Tibial artery (tissue), 4 donors: ENCODE measurements around the gene ANAPC7.
"Not testable (repeated sequence)": the region's sequence is repeated elsewhere in the genome, so short reads cannot be mapped to it uniquely, and the experiment has no call there.

ENCODE experiments used
- DNase-seq, 2 donors: peaks; one replicate each; pipeline ENCODE4 v3.0.0-alpha.2; 2019
- H3K27ac ChIP-seq, 2 donors: fragments of 200-600 bp; sonication (generic) in 1 of 2; 1 replicate in 1 of 2; 2 replicates in 1 of 2; pipeline ENCODE4 v1.5.1; 2018 to 2019; ENCODE audit warnings: mild to moderate bottlenecking in 1 of 2
- H3K27me3 ChIP-seq, 2 donors: fragments of 200-600 bp; sonication (generic) in 1 of 2; one replicate each; pipeline versions ENCODE4 v1.5.1 to v1.6.0; 2016 to 2019
- H3K36me3 ChIP-seq, 3 donors: fragments of 200-600 bp; sonication (generic) in 2 of 3; one replicate each; pipeline ENCODE4 v1.5.1; 2016 to 2019; ENCODE audit warnings: mild to moderate bottlenecking in 2 of 3
- H3K4me1 ChIP-seq, 4 donors: fragments of 200-600 bp; sonication (generic) in 2 of 4; 1 replicate in 3 of 4; 2 replicates in 1 of 4; pipeline ENCODE4 v1.5.1; 2016 to 2019
- H3K4me3 ChIP-seq, 2 donors: fragments of 200-600 bp; sonication (generic) in 1 of 2; 1 replicate in 1 of 2; 2 replicates in 1 of 2; pipeline ENCODE4 v1.5.1; 2018 to 2019; ENCODE audit warnings: mild to moderate bottlenecking in 2 of 2
- H3K9me3 ChIP-seq, 3 donors: fragments of 200-600 bp; sonication (generic) in 1 of 3; one replicate each; pipeline ENCODE4 v1.5.1; 2016 to 2019
- intact Hi-C: fragments of 100-400 bp; cut with DNase I; formaldehyde crosslinking; loops from one replicate; pipeline ENCODE4 v1.15.0; 2023; ENCODE audit warnings: low total_unique reads
- TF ChIP-seq, protein P1 (sequence below), 2 experiments: fragments of 200-600 bp in 1 of 2; fragments of 450-650 bp in 1 of 2; IDR thresholded peaks; one replicate each; pipeline ENCODE4 v1.5.1; 2017 to 2019; ENCODE audit warnings: antibody characterized with exemption in 2 of 2, mild to moderate bottlenecking in 1 of 2, moderate library complexity in 1 of 2

The ANAPC7 gene

DNA sequence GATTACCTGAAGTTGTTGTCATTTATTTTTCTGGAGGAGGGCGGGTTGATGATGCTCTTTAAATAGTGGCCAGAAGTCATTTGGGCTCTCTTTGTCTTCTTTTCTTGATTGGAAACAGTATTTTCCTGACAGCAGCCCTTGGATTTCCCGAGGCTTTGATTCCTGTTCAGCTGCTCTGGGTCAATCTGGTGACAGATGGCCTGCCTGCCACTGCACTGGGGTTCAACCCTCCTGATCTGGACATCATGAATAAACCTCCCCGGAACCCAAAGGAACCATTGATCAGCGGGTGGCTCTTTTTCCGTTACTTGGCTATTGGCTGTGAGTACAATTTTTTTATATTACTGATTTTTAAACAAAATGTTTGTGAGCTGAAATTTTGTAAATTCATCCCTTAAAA lies 60.4 kb downstream of the ANAPC7 start:
- Histone ChIP-seq H3K27ac (no peak overlapping the region), H3K36me3 (peaks cover 98 to 100% (median 100%) of the 10 kb centered on the region in 3 donors), H3K27me3 (no peaks in the 10 kb centered on the region), H3K4me1 (no peaks in the 10 kb centered on the region), H3K9me3 (no peaks in the 10 kb centered on the region), H3K4me3 (no peak overlapping the region)
- TF ChIP-seq, protein P1, sequence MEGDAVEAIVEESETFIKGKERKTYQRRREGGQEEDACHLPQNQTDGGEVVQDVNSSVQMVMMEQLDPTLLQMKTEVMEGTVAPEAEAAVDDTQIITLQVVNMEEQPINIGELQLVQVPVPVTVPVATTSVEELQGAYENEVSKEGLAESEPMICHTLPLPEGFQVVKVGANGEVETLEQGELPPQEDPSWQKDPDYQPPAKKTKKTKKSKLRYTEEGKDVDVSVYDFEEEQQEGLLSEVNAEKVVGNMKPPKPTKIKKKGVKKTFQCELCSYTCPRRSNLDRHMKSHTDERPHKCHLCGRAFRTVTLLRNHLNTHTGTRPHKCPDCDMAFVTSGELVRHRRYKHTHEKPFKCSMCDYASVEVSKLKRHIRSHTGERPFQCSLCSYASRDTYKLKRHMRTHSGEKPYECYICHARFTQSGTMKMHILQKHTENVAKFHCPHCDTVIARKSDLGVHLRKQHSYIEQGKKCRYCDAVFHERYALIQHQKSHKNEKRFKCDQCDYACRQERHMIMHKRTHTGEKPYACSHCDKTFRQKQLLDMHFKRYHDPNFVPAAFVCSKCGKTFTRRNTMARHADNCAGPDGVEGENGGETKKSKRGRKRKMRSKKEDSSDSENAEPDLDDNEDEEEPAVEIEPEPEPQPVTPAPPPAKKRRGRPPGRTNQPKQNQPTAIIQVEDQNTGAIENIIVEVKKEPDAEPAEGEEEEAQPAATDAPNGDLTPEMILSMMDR (IDR thresholded peaks at IDR 0.05), result no peak
- no peak for DNase-seq
- intact Hi-C loops, result no loop called here

DNA sequence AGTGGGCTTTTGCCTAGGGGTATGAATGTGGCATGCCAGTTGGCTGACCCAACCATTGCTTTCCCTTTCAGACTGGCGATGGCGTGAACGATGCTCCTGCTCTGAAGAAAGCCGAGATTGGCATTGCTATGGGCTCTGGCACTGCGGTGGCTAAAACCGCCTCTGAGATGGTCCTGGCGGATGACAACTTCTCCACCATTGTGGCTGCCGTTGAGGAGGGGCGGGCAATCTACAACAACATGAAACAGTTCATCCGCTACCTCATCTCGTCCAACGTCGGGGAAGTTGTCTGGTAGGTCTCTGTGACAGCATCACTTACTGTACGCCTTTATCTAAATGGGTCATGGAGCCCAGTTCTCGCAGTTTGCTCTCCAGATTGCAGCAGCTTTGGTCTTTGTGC lies 61.4 kb downstream of the ANAPC7 start:
- Histone ChIP-seq H3K4me3 (no peak overlapping the region), H3K27ac (no peak overlapping the region), H3K4me1 (no peaks in the 10 kb centered on the region), H3K36me3 (peaks cover 98 to 100% (median 100%) of the 10 kb centered on the region in 3 donors), H3K9me3 (no peaks in the 10 kb centered on the region), H3K27me3 (no peaks in the 10 kb centered on the region)
- DNase-seq, result no peak
- intact Hi-C loops, result no loop called here
- TF ChIP-seq, protein P1 (IDR thresholded peaks at IDR 0.05), result no peak

DNA sequence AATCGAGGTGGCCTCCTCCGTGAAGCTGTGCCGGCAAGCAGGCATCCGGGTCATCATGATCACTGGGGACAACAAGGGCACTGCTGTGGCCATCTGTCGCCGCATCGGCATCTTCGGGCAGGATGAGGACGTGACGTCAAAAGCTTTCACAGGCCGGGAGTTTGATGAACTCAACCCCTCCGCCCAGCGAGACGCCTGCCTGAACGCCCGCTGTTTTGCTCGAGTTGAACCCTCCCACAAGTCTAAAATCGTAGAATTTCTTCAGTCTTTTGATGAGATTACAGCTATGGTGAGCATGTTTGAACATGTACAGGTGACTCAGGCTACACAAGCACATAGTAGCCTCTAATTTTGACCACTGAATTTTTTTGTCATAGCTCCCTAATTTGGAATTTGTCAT lies 62.8 kb downstream of the ANAPC7 start:
- Histone ChIP-seq H3K27ac (no peak overlapping the region), H3K4me1 (no peaks in the 10 kb centered on the region), H3K4me3 (no peak overlapping the region), H3K9me3 (no peaks in the 10 kb centered on the region), H3K27me3 (no peaks in the 10 kb centered on the region), H3K36me3 (peaks cover 98 to 100% (median 100%) of the 10 kb centered on the region in 3 donors)
- TF ChIP-seq, protein P1 (IDR thresholded peaks at IDR 0.05), result no peak
- intact Hi-C loops, result no loop called here
- no peak for DNase-seq

DNA sequence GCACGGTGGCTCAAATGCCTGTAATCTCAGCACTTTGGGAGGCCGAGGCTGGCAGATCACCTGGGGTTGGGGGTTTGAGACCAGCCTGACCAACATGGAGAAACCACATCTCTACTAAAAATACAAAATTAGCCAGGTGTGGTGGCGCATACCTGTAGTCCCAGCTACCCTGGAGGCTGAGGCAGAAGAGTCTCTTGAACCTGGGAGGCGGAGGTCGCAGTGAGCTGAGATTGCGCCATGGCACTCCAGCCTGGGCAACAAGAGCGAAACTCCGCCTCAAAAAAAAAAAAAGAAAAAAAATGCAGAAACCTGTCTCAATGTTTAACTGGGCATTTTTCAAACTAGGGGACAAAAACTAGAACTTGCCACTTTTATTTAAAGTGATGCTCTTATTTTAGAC lies 63.2 kb downstream of the ANAPC7 start:
- H3K27me3 ChIP-seq, DNase-seq, H3K9me3 ChIP-seq, H3K4me1 ChIP-seq, H3K4me3 ChIP-seq, intact Hi-C loops, H3K27ac ChIP-seq: not testable (repeated sequence)
- peaks cover 98 to 100% (median 100%) of the 10 kb centered on the region in 3 donors for H3K36me3 ChIP-seq

DNA sequence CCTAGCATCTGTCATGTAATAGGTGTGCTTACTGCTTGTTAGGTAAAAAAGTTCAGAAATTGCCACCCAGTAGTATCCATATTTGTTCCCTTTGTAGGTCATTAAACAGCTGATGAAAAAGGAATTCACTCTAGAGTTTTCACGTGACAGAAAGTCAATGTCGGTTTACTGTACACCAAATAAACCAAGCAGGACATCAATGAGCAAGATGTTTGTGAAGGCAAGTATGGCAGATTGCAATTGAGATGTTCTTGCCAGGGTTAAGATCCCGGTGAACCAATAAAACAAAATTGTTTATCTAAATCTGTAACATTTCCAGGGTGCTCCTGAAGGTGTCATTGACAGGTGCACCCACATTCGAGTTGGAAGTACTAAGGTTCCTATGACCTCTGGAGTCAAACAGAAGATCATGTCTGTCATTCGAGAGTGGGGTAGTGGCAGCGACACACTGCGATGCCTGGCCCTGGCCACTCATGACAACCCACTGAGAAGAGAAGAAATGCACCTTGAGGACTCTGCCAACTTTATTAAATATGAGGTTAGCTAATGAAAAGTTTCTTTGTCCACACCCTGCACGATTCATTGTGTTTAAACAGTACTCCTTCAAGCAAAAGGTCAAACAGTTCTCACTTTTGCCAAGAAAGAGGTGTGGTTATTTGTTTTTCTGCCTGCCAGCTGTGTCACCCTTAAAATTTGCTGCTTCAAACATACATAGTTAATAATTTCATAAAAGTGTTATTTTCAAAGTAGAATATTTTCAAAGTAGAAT lies 64.1 kb downstream of the ANAPC7 start:
- intact Hi-C loops, result no loop called here

DNA sequence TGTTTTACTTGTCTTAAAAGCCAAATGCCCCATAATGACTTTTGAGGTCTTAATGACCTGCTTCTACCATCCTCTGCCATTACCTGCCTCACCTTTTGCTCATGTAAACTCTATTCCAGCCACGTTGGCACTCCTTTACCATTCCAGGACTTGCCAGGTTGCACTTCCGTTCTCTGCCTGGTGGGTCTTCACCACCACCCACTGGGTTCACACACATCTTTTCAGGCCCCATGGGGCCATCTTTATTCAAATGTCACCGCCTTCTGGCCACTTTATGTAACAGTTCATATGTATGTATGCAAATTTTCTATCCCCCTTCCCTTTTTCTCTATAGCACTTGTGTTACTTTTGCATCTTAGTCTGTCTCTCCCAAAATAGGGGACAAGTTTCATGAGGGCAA lies 64.8 kb downstream of the ANAPC7 start:
- Histone ChIP-seq H3K27me3 (no peaks in the 10 kb centered on the region), H3K9me3 (no peaks in the 10 kb centered on the region), H3K27ac (no peak overlapping the region)

More for the DNA sequence above, 64.1 kb downstream of the ANAPC7 start:
- DNase-seq, result no peak
- peaks cover 98 to 100% (median 100%) of the 10 kb centered on the region in 3 donors for H3K36me3 ChIP-seq
- H3K9me3 ChIP-seq, result no peaks in the 10 kb centered on the region
- H3K27ac ChIP-seq, result no peak overlapping the region
- TF ChIP-seq, protein P1 (IDR thresholded peaks at IDR 0.05), result no peak
- H3K27me3 ChIP-seq, result no peaks in the 10 kb centered on the region
- no peaks in the 10 kb centered on the region for H3K4me1 ChIP-seq
- H3K4me3 ChIP-seq, result no peak overlapping the region

More for the DNA sequence above, 64.8 kb downstream of the ANAPC7 start:
- Histone ChIP-seq H3K4me3 (no peak overlapping the region), H3K4me1 (no peaks in the 10 kb centered on the region), H3K36me3 (peaks cover 98 to 100% (median 100%) of the 10 kb centered on the region in 3 donors)
- intact Hi-C loops, result no loop called here
- TF ChIP-seq, protein P1 (IDR thresholded peaks at IDR 0.05), result no peak
- DNase-seq, result no peak
